ENCODE results near the gene EFNA2.
A peak's percentile ranks its signal among the peaks of the same experiment; 100 is the strongest.

Gene EFNA2

DNA sequence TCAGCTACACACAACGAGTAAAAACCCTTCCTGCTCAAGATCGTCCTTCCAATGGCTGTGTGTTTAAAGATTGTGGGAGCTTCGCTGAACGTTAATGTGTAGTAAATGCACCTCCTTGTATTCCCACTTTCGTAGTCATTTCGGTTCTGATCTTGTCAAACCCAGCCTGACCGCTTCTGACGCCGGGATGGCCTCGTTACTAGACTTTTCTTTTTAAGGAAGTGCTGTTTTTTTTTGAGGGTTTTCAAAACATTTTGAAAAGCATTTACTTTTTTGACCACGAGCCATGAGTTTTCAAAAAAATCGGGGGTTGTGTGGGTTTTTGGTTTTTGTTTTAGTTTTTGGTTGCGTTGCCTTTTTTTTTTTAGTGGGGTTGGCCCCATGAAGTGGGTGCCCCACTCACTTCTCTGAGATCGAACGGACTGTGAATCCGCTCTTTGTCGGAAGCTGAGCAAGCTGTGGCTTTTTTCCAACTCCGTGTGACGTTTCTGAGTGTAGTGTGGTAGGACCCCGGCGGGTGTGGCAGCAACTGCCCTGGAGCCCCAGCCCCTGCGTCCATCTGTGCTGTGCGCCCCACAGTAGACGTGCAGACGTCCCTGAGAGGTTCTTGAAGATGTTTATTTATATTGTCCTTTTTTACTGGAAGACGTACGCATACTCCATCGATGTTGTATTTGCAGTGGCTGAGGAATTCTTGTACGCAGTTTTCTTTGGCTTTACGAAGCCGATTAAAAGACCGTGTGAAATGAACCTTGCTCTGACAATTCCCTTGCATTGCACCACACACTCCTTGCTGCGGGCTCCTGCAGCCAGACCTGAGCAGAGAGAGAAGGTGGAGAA lies 13.0 kb upstream of the EFNA2 start:
- no peak for DNase-seq

DNA sequence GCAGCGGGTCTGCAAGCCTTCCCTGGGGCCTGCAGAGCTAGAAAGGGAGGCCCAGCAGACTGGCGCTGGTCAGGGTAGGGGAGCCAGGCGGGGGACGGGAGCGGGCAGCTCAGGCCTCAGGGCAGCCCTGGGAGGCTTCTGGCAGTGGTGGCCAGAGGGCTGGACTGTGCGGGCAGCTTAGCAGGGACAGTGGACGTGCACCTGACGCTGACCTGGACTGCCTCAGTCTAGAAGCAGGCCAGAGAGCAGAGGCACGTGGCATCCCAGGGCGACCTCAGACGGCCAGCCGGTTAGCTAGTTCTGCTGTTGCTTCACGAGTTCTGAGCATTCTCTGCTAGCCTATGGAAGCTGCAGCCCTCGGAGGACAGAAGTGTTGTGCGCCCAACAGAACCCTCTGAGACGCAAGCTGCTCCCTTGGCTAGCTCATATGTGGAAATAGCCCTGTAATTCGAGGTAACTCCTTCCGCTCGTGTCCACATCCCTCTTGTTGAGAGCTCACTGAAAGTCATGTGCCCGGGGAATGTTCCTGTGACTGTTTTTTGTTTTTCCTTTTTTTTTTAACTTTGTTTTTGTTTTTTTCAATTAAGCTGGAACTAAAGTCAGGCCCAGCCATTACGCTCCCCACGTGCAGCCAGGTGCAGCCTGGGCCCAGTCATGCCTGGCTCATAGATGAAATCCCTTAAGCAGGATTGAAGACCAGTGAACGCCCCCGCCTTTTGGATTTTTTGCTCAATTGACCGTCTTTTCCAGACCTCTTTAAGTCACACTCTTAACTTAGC lies 12.2 kb upstream of the EFNA2 start:
- DNase-seq, result no peak

DNA sequence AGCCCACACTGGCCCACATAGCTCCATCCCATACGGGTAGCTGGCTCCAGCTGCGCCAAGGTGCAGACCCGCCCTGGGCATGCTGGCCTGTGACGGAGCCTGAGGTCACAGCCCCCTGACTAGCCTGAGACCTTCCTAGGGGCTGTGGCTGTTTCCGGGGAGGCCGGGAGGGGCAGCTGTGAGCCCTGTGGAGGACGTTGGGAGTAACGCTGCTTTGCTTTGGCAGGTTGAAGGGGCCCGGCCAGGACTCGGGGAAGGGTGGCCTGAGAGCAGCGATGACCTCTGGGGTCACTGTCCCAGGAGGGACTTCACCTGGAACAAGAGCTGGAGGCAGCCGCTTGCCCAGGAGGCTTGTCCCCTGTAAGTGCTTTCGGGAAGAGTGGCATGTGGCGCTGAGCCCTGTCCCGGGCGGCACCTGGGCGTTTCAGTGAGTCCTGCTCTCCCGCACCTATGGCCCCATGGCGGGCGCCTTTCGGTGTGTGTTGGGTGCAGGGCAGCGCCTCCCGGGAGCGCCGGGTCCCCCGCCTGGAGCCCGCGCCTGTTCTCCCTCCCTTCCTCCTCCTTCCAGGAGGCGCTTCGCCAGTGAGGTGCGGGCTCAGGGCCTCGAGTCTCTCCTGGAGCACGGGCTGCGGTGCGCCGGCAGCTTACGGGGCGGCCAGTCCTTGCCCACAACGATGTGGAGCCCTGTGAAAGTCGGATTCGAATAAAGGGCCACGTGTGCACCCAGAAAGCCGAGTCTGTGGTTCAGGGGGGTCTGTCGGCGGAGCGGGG lies 11.4 kb upstream of the EFNA2 start:
- no peak for DNase-seq

- no peak for DNase-seq
These were observed 10.8 kb upstream of the EFNA2 start for GRCh38 chr19:1274852-1275259.

DNA sequence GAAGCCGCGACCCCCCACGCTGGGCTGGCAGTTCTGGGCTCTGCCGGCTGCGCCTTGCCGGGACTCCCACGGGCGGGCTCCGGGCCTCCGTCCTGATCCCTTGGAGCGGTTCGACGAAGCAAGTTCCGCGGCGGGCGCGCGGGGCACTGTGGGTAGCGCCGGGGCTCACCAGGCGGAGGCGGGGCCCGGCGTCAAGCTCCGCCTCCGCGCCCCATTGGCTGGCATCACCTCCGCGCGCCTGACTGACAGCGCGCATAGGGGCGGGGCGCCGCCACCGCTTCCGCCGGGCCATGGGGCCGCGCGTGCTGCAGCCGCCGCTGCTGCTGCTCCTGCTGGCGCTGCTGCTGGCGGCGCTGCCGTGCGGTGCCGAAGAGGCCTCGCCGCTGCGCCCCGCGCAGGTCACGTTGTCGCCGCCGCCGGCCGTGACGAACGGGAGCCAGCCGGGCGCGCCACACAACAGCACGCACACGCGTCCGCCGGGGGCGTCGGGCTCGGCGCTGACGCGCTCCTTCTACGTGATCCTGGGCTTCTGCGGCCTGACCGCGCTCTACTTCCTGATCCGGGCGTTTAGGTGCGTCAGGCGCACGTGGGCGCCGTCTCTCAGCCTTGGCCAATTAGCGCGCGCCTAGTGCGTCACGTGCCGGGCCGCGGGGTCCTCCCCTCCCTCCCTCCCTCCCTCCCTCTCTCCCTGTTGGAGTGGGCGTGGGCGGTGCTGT lies 10.3 kb upstream of the EFNA2 start, which contains the start of gene FAM174C:
Gene FAM174C (plus strand): TSS at position 271 of the 716 bp plus-strand sequence. CDS start 20 bp downstream, at position 291.
- DNase-seq, result peak; percentile 94

DNA sequence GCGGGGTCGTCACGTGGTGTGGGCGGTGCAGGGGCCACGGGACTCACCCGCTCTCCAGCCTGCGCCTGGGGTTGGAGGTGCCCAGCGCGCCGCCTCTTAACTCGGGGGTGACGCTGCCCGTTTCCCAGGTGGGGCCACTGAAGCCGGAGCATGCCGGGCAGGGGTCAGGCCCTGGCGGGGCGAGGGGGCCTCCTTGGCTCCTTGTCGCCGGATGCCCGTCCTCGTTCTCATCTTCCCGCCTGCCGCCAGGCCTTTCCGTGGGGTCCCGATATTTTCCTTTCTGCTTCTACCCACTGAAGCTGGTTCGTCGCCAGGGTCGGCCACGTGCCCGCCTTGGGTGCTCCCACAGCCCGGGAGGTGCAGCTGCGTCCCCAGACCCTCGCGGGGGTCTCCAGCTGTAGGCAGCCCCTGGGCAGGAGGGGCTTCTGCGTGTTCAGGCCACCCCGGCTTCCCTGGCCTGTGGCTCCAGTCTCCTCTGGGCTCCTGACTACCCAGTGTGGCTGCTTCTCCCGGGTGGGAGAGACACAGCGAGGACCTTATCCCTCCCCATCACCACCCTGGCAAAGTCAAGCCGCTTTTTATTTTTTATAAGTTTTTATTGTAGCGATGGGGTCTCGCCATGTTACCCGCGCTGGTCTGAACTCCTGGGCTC lies 9.6 kb upstream of the EFNA2 start:
- no peak for DNase-seq

GRCh38 chr19:1276628-1277022 lies 9.0 kb upstream of the EFNA2 start:
- DNase-seq, result no peak

DNA sequence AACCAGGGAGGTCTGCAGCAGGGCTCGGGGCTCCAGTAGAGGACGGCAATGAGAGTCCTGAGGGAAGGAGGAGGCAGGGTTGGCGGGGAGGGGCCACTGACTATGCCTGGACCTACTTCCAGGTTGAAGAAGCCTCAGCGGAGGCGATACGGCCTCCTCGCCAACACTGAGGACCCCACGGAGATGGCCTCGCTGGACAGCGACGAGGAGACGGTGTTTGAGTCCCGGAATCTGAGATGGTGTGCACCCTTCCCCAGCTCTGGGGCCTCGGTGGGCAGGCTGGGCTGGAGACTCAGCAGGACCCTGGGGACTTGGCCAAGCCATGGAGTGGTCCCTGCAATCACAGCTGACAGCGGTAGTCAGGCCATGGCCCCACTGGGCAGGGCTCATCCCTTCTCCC lies 8.6 kb upstream of the EFNA2 start:
- DNase-seq, result no peak

- DNase-seq, result no peak
These were observed 7.6 kb upstream of the EFNA2 start for GRCh38 chr19:1278074-1278473.

GRCh38 chr19:1278713-1279660 lies 6.7 kb upstream of the EFNA2 start:
- DNase-seq, result no peak

DNA sequence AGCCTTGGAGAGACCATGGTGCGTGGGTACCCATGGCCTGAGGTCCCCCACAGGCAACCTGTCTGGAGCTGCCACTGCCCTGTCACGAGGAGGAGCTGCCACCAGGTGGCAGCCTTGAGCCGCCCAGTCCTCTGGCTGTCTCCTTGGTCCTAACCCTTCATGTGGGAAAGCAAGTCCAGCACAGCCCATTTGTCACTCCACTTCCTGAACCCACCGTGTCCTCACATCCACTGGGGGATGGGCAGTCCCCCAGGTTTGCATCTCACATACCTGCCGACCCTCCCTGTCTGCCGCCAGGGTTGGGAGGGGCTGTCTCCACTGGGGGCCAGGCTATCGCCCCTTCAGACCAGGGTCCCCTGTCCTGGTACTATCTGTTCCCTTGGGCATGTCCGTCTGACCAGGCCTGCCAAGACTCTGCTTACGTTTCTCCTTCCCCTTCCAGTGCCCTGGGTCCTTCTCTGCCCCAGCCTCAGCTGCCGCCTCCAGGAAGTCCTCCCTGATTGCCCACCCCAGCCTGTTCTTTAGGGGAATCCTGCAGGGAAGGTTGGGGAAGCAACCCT lies 5.8 kb upstream of the EFNA2 start:
- peak; percentile 46 for DNase-seq

- no peak for DNase-seq
These were observed 4.8 kb upstream of the EFNA2 start for GRCh38 chr19:1280636-1281568.

DNA sequence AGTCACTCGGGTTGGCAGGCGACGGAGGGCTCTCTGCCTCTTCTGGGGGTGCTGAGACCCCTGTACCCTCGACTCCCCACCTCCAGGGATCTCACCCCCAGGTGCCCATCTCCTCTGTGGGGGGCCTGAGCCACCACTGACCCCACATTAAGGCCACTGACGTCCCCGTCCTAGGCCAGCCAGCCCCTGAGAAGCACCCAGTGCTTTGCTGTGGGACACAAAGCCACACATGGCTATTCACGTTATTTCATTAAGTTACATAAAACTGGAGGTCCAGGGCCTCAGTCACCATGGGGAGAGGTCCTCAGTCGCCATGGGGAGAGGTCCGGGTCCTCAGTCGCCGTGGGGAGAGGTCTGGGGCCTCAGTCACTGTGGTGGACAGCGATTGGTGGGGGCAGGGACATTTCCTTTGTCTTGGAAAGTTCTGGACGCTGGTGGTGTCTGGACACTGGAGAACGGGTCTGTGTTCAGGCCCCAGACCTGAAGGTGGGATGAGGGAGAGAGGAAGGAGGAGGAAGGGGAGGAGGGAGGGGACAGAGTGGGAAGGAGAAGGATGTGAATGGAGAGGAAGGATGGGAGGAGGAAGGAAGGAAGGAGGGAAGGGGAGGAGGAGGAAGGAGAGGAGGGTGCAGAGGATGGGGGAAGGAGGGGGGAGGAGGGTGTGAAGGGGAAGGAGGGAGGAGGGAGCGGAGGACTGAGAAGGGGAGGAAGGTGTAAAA lies 3.9 kb upstream of the EFNA2 start:
- no peak for DNase-seq

DNA sequence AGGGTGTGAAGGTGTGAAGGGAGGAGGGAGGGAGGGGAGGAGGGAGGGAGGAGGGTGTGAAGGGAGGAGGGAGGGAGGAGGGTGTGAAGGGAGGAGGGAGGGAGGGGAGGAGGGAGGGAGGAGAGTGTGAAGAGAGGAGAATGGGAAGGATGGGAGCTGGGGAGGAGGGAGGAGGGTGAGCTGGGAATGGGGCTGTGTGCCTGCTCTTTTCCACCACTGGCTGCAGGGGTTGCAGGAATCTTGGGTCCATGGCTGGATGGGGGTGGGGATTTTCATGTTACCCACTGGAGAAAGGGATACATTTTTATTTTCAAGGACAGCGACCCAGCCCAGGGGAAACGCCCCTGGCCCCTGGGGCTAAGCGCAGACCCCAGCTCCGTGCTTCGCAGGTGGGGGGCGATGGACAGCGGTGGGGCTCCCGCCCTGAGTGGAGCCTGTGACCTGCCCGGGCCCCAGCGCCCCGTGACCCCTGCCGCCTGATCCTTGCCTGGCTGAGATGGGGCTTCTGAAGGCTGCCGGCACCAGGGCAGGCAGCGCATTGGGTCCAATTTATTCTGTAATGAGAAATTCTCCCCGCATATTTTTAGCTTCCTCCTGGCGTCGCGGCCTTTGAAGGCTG lies 3.0 kb upstream of the EFNA2 start:
- no peak for DNase-seq

GRCh38 chr19:1283207-1283916 lies 2.3 kb upstream of the EFNA2 start:
- DNase-seq, result no peak

DNA sequence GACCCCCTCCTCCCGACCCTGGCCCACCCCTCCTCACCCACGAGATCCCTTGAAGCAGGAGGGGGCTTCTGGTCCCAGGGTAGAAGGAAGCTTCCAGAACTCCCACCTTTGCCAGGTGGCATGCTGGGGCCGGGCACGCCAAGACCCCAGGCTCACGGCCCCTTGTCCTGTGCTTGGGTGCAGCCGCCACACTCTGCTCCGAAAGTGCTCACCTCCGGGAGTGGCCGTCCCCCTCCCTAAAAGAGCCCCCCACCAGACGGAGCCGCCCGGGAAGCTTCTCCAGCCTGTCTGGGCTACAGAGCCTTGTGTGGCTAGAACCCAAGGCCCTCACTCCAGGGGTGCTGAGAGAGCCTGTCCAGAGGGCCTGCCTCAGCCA lies 1.8 kb upstream of the EFNA2 start:
- no peak for DNase-seq

DNA sequence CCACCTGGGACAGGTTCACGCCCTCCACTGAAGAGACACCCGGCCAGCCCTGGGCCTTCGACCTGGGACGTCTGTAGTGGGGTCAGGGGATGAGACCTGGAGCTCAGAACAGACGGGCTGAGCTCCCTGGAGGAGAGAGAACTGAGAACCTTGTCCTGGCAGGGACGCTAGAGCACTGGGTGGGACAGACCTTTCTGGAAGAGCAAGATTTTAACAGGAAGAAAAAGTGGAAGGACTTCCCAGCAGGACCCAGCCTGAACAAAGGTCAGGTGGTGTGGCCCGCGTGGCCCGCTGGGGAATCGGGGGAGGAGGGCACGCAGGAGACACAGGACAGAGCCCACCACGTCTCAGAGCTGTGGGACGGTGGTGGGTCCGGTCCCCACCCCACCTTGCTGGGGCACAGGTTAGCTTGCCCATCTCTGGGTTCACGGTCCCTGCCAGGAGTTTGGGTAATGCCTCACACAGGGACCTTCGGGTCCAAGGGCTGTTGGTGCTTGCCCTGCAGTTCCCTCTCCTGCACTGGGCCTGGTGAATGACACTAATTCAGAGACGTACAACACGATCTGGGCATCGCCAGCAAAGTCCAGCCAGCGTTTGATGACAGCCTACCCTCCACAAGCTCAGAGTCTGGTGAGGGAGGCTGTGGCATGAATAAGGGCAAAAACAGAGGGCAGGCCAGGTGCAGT lies 1.2 kb upstream of the EFNA2 start:
- no peak for DNase-seq

All from GDM1 (cell line).